Effector memory CD8-positive, alpha-beta T cell (primary cell): ENCODE results near the gene ISOC1.

Experiments used
- ATAC-seq: fragments of 150-1000 bp; cut with Tn5 transposase; replicated peaks from 2 replicates; pipeline ENCODE4 v1.10.0; 2021; ENCODE audit warnings: mild to moderate bottlenecking, moderate library complexity
- DNase-seq, 3 experiments: peaks; one replicate each; pipeline ENCODE4 v3.0.0; 2021
- H3K27ac Mint-ChIP-seq, 2 donors: one replicate each; pipeline ENCODE4 v1.8.0; 2022; ENCODE audit warnings: mild to moderate bottlenecking in 2 of 2, mixed read lengths in 2 of 2, moderate library complexity in 2 of 2
- H3K27me3 Mint-ChIP-seq, 2 donors: one replicate each; pipeline ENCODE4 v1.8.0; 2022; ENCODE audit warnings: mixed read lengths in 2 of 2
- H3K36me3 Mint-ChIP-seq: one replicate; pipeline ENCODE4 v1.8.0; 2022; ENCODE audit warnings: mild to moderate bottlenecking, moderate library complexity, mixed read lengths; ENCODE audit not compliant: insufficient read depth
- H3K4me1 Mint-ChIP-seq, 2 donors: one replicate each; pipeline ENCODE4 v1.8.0; 2022; ENCODE audit warnings: low read depth in 2 of 2, mixed read lengths in 2 of 2
- H3K4me3 Mint-ChIP-seq, 2 donors: one replicate each; pipeline ENCODE4 v1.8.0; 2022; ENCODE audit warnings: mild to moderate bottlenecking in 2 of 2, mixed read lengths in 2 of 2, moderate library complexity in 2 of 2
- H3K9me3 Mint-ChIP-seq, 2 donors: one replicate each; pipeline ENCODE4 v1.8.0; 2022; ENCODE audit warnings: mixed read lengths in 2 of 2

Gene ISOC1

DNA sequence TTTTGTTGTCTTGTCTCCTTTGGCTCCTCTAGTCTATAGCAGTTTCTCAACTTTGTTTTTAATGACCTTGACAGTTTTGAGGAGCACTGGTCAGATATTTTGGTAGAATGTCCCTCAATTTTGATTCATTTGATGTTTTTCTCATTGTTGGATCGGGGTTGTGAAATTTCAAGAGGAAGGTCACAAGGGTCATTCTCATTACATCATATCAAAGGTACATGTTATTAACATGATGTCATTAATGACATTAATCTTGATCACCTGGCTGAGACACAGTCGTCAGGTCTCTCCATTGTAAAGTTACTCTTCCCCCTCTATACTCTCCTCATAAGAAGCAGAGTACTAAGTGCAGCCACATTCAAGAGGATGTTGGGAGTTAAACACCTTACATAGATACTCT, 7.2 kb downstream of the ISOC1 start:
- Mint-ChIP-seq H3K27me3 (no peaks in the 10 kb centered on the region), H3K4me1 (peaks cover 13 to 34% of the 10 kb centered on the region in 2 donors), H3K36me3 (no peaks in the 10 kb centered on the region), H3K27ac (peak overlapping the region in 1 of 2 donors; percentile 5), H3K9me3 (no peaks in the 10 kb centered on the region), H3K4me3 (no peak overlapping the region)
- DNase-seq = no peak
- no peak for ATAC-seq

- no peak for ATAC-seq
- Mint-ChIP-seq H3K4me3 (no peak overlapping the region), H3K27me3 (no peaks in the 10 kb centered on the region), H3K9me3 (no peaks in the 10 kb centered on the region), H3K36me3 (peaks cover 2% of the 10 kb centered on the region), H3K27ac (no peak overlapping the region), H3K4me1 (peaks cover 8 to 25% of the 10 kb centered on the region in 2 donors)
- DNase-seq = no peak
Measured at GRCh38 chr5:129103397-129103796, 8.8 kb downstream of the ISOC1 start.

- DNase-seq = no peak
- Mint-ChIP-seq H3K9me3 (no peaks in the 10 kb centered on the region), H3K27ac (no peak overlapping the region), H3K4me1 (peaks cover 6 to 17% of the 10 kb centered on the region in 2 donors), H3K4me3 (no peak overlapping the region), H3K36me3 (peaks cover 3% of the 10 kb centered on the region), H3K27me3 (no peaks in the 10 kb centered on the region)
- ATAC-seq = no peak
Measured at GRCh38 chr5:129104915-129105455, 10.4 kb downstream of the ISOC1 start.

GRCh38 chr5:129107637-129108036, 13.1 kb downstream of the ISOC1 start:
- peaks cover 3% of the 10 kb centered on the region for H3K36me3 Mint-ChIP-seq
- ATAC-seq = no peak
- H3K4me3 Mint-ChIP-seq = no peak overlapping the region
- no peak for DNase-seq
- no peak overlapping the region for H3K27ac Mint-ChIP-seq
- no peaks in the 10 kb centered on the region for H3K27me3 Mint-ChIP-seq
- no peaks in the 10 kb centered on the region for H3K9me3 Mint-ChIP-seq
- peaks cover 2 to 5% of the 10 kb centered on the region in 2 donors for H3K4me1 Mint-ChIP-seq

DNA sequence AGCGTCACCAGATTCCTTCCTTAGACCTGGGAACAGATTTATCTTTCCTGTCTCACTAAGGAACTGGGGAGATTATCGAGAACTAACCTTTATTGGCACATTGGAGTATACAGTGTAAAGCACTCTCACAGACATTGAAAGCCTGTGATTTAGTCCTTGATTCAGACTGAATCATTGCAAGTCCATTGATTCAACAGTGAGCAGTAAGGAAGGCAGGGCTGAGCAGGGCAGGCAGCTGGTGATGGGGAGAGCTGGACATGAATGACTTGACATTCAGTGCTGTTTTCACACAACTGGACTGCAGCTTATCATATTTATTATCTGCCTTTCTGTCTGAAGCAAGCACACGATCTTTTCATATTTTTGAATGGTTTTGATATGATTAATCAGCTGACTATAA, 16.2 kb downstream of the ISOC1 start:
- Mint-ChIP-seq H3K4me1 (peaks cover 0 to 2% of the 10 kb centered on the region in 2 donors), H3K36me3 (peaks cover 19% of the 10 kb centered on the region), H3K27me3 (no peaks in the 10 kb centered on the region), H3K9me3 (no peaks in the 10 kb centered on the region), H3K4me3 (no peak overlapping the region), H3K27ac (peak overlapping the region in 1 of 2 donors; percentile 38)
- DNase-seq = no peak
- ATAC-seq = no peak

DNA sequence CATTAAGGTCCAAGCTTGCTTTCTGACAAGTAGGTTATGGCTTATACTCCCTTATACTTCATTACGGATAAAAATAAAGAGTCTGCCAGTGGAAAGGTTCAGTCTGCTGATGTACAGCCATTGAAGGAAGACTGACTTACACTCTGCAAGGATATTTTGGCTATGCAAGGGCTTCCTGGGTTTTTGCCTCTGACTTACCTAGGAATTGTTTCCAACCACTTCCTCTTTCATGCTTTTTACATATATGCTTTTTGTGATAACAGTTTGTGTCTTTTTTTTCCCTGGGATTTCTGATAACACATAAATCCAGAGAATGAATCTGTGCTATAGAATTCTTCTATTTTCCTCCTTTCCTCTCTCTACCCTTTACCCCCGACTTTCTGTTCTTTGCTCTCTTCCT, 16.8 kb downstream of the ISOC1 start:
- Mint-ChIP-seq H3K27ac (no peak overlapping the region), H3K4me3 (no peak overlapping the region), H3K27me3 (no peaks in the 10 kb centered on the region), H3K9me3 (no peaks in the 10 kb centered on the region), H3K4me1 (peaks cover 0 to 2% of the 10 kb centered on the region in 2 donors), H3K36me3 (peaks cover 19% of the 10 kb centered on the region)
- DNase-seq = no peak
- no peak for ATAC-seq

DNA sequence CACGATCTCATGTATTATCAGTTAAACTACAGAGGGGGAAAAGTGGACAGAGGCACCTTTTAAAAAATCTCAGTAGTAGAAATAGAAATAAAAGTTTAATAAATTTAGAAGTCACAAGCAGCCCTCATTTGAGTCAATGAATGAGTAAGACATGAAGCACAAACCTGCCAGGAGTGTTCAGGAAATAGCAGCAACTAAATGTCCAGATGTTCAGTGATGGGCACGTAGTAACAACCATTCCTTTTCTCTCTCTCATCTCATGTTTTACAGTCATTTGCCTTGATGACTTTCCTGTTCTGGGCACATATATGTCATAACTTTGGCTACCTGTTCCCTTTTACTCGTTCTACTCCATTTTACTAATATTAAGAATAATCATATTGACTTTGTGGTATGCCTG, 17.7 kb downstream of the ISOC1 start:
- Mint-ChIP-seq H3K27me3 (no peaks in the 10 kb centered on the region), H3K9me3 (no peaks in the 10 kb centered on the region), H3K4me1 (peaks cover 0 to 2% of the 10 kb centered on the region in 2 donors), H3K27ac (peak overlapping the region in 1 of 2 donors; percentile 38), H3K4me3 (no peak overlapping the region), H3K36me3 (peaks cover 19% of the 10 kb centered on the region)
- ATAC-seq = no peak
- no peak for DNase-seq

DNA sequence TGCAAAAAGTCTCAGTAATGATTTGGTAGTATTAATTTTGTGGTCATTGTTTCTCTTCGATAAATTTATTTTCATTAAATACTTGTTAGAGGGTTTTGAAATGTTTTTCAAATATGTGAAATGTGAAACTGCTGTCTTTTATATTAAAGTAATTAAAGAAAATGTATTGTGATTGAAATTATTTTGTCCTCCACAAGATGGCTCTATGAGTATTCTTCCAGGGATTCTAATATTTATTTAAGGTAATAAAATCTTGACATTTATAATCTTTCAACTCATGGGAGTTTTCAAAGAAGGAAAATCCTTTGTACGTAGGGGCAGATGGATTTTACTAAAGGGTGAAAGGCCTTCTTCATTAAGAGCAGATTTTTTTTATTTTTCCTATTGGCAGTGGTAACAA, 19.3 kb downstream of the ISOC1 start:
- no peaks in the 10 kb centered on the region for H3K27me3 Mint-ChIP-seq
- H3K36me3 Mint-ChIP-seq = peaks cover 16% of the 10 kb centered on the region
- no peak for DNase-seq
- H3K4me3 Mint-ChIP-seq = no peak overlapping the region
- H3K27ac Mint-ChIP-seq = no peak overlapping the region
- no peaks in the 10 kb centered on the region for H3K9me3 Mint-ChIP-seq
- peaks cover 0 to 2% of the 10 kb centered on the region in 2 donors for H3K4me1 Mint-ChIP-seq
- no peak for ATAC-seq

DNA sequence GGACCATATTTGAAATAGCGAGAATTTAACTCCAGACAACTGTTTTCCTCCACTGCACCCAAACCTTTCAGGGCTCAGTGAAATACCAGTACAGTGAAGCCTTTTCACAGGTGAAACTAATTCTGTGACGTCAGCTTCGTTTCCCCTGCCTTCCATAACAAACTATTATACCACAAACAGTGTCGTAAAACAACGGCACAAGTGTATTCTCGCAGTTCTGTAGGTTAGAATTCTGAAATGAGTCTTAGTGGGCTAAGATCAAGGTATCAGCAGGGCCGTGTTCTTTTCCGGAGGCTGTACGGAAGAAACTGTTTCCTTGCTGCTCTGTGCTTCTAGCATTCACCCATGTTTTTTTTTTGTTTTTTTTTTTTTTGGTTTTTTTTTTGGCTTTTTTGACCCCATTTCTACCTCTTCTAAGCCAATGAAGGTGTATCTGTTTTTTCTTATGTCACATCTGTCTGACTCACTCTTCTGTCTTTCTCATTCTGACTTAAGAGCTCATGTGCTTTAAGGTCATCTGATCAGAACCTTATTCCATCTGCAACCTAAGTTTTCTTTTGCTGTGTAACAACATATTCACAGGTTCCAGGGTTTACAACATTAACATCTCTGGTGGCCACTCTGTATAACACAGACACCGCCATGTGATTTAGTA, 20.1 kb downstream of the ISOC1 start:
- DNase-seq = no peak
- Mint-ChIP-seq H3K9me3 (no peaks in the 10 kb centered on the region), H3K27me3 (no peaks in the 10 kb centered on the region), H3K27ac (peak overlapping the region; percentile 3 to 32), H3K4me3 (no peak overlapping the region), H3K36me3 (peaks cover 16% of the 10 kb centered on the region), H3K4me1 (peaks cover 0 to 2% of the 10 kb centered on the region in 2 donors)
- peak; percentile 72 for ATAC-seq

DNA sequence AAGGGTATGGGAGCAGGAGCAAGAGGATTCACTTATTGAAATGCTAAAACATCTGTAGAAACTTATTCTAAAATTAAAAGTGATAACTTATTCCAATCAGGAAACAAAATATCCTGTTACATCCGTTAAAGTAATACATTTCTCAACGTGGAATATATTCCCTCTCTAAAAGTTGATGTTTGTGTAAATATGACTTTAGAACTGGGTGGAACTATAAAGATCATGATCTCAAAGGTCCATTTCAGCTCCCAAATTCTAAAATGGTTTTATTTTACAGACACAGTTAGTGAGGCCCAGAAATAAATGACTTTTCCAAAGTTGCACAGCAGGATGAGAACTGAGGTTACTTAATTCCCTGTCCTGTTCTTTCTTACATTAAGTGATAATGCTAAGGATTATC, 21.1 kb downstream of the ISOC1 start:
- Mint-ChIP-seq H3K27me3 (no peaks in the 10 kb centered on the region), H3K27ac (no peak overlapping the region), H3K4me3 (no peak overlapping the region), H3K36me3 (peaks cover 16% of the 10 kb centered on the region), H3K9me3 (no peaks in the 10 kb centered on the region), H3K4me1 (peaks cover 0 to 2% of the 10 kb centered on the region in 2 donors)
- ATAC-seq (no peak), DNase-seq (no peak)

DNA sequence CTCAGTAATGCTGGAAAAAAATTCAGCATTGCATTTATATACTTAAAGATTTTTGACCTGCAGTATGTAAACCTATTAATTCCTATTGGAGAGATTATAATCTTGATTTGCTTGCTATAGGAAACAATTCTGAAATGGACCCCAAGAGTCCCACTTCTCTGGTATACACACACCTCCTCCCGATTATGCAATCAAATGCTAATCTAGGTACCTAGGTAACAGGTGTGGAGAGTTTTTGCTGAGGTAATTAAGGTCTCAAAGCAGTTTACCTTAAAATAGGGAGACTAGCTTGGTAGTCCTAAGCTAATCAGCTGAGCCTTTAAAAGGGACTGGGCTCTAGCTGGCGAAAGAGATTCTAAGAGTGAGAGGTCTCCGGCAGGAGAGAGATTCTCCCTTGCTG, 22.2 kb downstream of the ISOC1 start:
- no peak for ATAC-seq

GRCh38 chr5:129118405-129118804, 23.9 kb downstream of the ISOC1 start:
- H3K4me3 Mint-ChIP-seq = no peak overlapping the region
- H3K4me1 Mint-ChIP-seq = peaks cover 0 to 2% of the 10 kb centered on the region in 2 donors
- no peaks in the 10 kb centered on the region for H3K27me3 Mint-ChIP-seq
- no peak overlapping the region for H3K27ac Mint-ChIP-seq
- DNase-seq = no peak
- peaks cover 13% of the 10 kb centered on the region for H3K36me3 Mint-ChIP-seq
- no peak for ATAC-seq
- no peaks in the 10 kb centered on the region for H3K9me3 Mint-ChIP-seq

More for the DNA sequence above, 22.2 kb downstream of the ISOC1 start:
- H3K27me3 Mint-ChIP-seq = no peaks in the 10 kb centered on the region
- DNase-seq = no peak
- H3K4me3 Mint-ChIP-seq = no peak overlapping the region
- peaks cover 16% of the 10 kb centered on the region for H3K36me3 Mint-ChIP-seq
- H3K9me3 Mint-ChIP-seq = no peaks in the 10 kb centered on the region
- H3K27ac Mint-ChIP-seq = no peak overlapping the region
- H3K4me1 Mint-ChIP-seq = peaks cover 0 to 2% of the 10 kb centered on the region in 2 donors

GRCh38 chr5:129118826-129119225, 24.3 kb downstream of the ISOC1 start:
- Mint-ChIP-seq H3K36me3 (peaks cover 8% of the 10 kb centered on the region), H3K4me3 (no peak overlapping the region)

DNA sequence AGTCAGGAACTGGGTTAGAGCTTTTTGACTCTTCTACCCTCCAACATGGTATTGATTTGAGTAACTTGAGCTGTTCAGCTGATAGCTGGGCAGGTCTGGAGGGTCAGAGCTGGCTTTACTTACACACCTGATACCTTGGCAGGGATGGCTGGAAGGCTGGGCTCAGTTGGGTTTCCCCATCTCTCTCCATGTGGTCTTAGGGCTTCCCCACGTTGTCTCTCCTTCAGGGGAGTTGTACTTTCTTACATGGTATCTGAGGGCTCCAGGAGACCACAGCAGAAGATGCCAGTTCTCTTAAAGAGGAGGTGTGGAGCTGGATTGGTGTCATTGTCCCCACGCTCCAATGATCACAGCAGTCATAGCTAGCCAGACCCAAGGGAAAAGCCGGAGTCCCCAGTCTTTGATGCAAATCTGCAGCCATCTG, 25.6 kb downstream of the ISOC1 start:
- H3K27me3 Mint-ChIP-seq = no peaks in the 10 kb centered on the region
- DNase-seq (no peak), ATAC-seq (no peak)
- no peaks in the 10 kb centered on the region for H3K36me3 Mint-ChIP-seq
- no peaks in the 10 kb centered on the region for H3K4me1 Mint-ChIP-seq
- no peak overlapping the region for H3K4me3 Mint-ChIP-seq
- H3K9me3 Mint-ChIP-seq = no peaks in the 10 kb centered on the region
- H3K27ac Mint-ChIP-seq = no peak overlapping the region

More at GRCh38 chr5:129118826-129119225, 24.3 kb downstream of the ISOC1 start:
- H3K9me3 Mint-ChIP-seq = no peaks in the 10 kb centered on the region
- peaks cover 0 to 2% of the 10 kb centered on the region in 2 donors for H3K4me1 Mint-ChIP-seq
- H3K27me3 Mint-ChIP-seq = no peaks in the 10 kb centered on the region
- DNase-seq (no peak), ATAC-seq (no peak)
- H3K27ac Mint-ChIP-seq = no peak overlapping the region
